Uterus (tissue), 2 donors: ENCODE results near the gene CLDN1.

Source experiments
- POLR2A ChIP-seq, 2 donors: fragments of 450-650 bp; IDR thresholded peaks; one replicate each; pipeline ENCODE4 v1.6.1; 2016; ENCODE audit warnings: antibody characterized with exemption in 2 of 2, mild to moderate bottlenecking in 1 of 2, moderate library complexity in 1 of 2
- TF ChIP-seq, protein P1 (sequence below), 4 experiments: fragments of 200-600 bp in 2 of 4; fragments of 450-650 bp in 2 of 4; sonication (generic) in 2 of 4; IDR thresholded peaks; one replicate each; pipeline ENCODE4 v1.5.1; 2016 to 2019; ENCODE audit warnings: antibody characterized with exemption in 4 of 4, mild to moderate bottlenecking in 2 of 4, moderate library complexity in 1 of 4

- TF ChIP-seq POLR2A (IDR thresholded peaks at IDR 0.05), result no peak
- TF ChIP-seq, protein P1, sequence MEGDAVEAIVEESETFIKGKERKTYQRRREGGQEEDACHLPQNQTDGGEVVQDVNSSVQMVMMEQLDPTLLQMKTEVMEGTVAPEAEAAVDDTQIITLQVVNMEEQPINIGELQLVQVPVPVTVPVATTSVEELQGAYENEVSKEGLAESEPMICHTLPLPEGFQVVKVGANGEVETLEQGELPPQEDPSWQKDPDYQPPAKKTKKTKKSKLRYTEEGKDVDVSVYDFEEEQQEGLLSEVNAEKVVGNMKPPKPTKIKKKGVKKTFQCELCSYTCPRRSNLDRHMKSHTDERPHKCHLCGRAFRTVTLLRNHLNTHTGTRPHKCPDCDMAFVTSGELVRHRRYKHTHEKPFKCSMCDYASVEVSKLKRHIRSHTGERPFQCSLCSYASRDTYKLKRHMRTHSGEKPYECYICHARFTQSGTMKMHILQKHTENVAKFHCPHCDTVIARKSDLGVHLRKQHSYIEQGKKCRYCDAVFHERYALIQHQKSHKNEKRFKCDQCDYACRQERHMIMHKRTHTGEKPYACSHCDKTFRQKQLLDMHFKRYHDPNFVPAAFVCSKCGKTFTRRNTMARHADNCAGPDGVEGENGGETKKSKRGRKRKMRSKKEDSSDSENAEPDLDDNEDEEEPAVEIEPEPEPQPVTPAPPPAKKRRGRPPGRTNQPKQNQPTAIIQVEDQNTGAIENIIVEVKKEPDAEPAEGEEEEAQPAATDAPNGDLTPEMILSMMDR (IDR thresholded peaks at IDR 0.05), result peak; percentile 15 to 35 (median 26)
Observed at GRCh38 chr3:190326930-190327329, 4.7 kb upstream of the CLDN1 start.
